ENCODE measurements around the gene LRIF1.
A peak's percentile ranks its signal among the peaks of the same experiment; 100 is the strongest.
"Not testable (repeated sequence)": the region's sequence is repeated elsewhere in the genome, so short reads cannot be mapped to it uniquely, and the experiment has no call there.

LRIF1 gene, protein sequence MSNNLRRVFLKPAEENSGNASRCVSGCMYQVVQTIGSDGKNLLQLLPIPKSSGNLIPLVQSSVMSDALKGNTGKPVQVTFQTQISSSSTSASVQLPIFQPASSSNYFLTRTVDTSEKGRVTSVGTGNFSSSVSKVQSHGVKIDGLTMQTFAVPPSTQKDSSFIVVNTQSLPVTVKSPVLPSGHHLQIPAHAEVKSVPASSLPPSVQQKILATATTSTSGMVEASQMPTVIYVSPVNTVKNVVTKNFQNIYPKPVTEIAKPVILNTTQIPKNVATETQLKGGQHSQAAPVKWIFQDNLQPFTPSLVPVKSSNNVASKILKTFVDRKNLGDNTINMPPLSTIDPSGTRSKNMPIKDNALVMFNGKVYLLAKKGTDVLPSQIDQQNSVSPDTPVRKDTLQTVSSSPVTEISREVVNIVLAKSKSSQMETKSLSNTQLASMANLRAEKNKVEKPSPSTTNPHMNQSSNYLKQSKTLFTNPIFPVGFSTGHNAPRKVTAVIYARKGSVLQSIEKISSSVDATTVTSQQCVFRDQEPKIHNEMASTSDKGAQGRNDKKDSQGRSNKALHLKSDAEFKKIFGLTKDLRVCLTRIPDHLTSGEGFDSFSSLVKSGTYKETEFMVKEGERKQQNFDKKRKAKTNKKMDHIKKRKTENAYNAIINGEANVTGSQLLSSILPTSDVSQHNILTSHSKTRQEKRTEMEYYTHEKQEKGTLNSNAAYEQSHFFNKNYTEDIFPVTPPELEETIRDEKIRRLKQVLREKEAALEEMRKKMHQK

DNA sequence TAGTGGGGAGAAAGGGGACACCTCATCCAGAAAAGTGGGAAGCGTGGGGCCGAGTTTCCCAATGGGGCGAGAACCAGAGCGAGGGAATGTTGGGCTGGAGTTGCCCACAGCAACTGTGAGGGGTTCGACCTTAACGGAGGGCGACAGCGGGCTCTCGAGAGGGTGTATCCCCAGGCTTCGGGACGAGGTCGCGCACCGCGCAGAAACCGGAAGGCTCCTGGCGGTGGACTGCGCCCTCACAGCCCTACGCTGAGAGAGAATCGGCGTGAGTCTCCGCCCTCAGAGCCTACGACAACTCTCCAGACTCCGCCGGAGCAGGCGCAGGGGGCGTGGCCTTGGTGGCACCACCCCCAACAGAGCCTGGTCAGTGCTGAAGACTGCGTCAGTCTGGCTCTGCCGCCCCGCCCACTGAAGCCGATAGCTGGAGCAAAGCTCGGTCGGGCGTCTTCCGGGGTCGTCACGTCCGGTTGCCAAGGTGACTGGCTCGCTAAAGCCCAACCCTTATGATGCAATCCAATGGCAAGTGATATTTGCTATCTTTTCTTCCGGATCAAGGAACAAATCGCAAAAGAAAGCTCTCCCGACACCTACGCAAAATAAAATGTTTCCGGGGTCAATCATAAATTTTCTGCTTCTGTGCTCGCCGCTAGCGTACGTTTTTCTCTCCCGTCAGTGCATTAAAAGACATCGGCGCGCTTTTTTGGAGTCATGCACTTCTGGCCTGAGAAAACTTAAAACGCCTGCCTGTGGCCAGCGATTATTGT, at the start of gene LRIF1:
Gene LRIF1 (minus strand): TSS at position 232 of the 764 bp plus-strand sequence. CDS start 234 bp downstream, outside the sequence.
- no peaks in the 10 kb centered on the region for H3K4me1 ChIP-seq (ENCODE audit: control insufficient read depth, insufficient read depth, low read length)
- peaks cover 5% of the 10 kb centered on the region for H3K27me3 ChIP-seq (ENCODE audit: control insufficient read depth, insufficient read depth, low read length)
- H3K9ac ChIP-seq (ENCODE audit: low read length): peak within 1 kb of the TSS; percentile 74
- H3K9me3 ChIP-seq (ENCODE audit: control insufficient read depth, low read length): no peaks in the 10 kb centered on the region
- no peaks in the 10 kb centered on the region for H3K36me3 ChIP-seq (ENCODE audit: control insufficient read depth, insufficient read depth, low read length)
- peak within 1 kb of the TSS; percentile 81 for H3K4me3 ChIP-seq (ENCODE audit: low read length)

DNA sequence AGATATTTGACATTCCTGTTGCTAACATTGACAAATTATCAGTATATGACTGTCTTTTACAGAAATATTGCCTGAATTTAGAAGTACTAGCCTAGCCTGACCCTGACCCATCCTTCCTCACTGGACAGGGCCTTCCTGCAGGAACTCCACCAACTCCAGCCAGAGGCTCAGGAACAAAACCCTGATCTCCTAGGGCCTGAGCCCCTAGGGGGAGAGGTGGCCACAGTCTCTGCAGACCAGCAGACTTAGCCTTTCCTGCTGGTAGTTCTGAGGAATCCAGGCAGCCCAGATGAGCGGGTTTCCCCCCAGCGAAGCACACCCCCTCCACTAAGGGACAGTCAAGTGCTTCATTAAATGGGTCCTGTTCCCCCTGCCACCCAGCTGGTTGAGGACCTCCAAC, 44.3 kb upstream of the LRIF1 start:
- no peaks in the 10 kb centered on the region for H3K36me3 ChIP-seq (ENCODE audit: control insufficient read depth, insufficient read depth, low read length)
- H3K9ac ChIP-seq (ENCODE audit: low read length): no peak overlapping the region
- H3K27me3 ChIP-seq (ENCODE audit: control insufficient read depth, insufficient read depth, low read length): no peaks in the 10 kb centered on the region
- no peaks in the 10 kb centered on the region for H3K9me3 ChIP-seq (ENCODE audit: control insufficient read depth, low read length)
- no peak overlapping the region for H3K4me3 ChIP-seq (ENCODE audit: low read length)
- no peaks in the 10 kb centered on the region for H3K4me1 ChIP-seq (ENCODE audit: control insufficient read depth, insufficient read depth, low read length)

DNA sequence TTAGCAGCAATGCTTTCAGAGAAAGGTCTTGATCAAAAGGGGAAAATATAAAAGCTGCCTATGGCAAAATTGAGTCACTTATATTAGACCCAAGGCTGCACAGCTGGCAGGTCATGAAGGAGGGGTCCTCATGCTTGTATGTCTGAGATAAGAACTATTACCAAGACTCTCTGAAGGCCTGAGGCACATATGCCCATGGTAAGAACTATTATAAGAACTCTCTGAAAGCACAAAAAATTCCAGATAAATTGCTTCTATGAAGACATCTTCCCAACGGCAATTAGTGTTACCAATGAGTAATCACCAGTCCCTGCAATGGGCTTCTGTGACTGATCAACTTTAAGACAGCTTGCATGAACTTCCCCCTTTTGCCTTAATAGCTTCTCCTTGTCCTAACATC, 42.8 kb upstream of the LRIF1 start:
- Histone ChIP-seq H3K4me3 (ENCODE audit: low read length) (no peak overlapping the region), H3K9me3 (ENCODE audit: control insufficient read depth, low read length) (no peaks in the 10 kb centered on the region), H3K27me3 (ENCODE audit: control insufficient read depth, insufficient read depth, low read length) (no peaks in the 10 kb centered on the region), H3K36me3 (ENCODE audit: control insufficient read depth, insufficient read depth, low read length) (no peaks in the 10 kb centered on the region), H3K9ac (ENCODE audit: low read length) (no peak overlapping the region), H3K4me1 (ENCODE audit: control insufficient read depth, insufficient read depth, low read length) (no peaks in the 10 kb centered on the region)

DNA sequence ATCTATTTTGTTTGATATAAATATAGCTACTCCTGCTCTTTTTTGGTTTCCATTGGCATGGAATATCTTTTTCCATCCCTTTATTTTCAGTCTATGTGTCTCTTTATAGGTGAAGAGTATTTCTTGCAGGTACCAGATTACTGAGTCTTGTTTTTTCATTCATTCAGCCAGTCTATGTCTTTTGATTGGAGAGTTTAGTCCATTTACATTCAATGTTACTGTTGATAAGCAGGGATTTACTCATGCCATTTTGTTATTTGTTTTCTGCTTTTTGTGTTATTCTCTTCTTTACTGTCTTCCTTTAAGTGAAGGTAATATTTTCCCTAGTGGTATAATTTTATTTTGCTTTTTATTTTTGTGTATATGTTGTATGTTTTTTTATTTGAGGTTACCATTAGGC, 35.9 kb upstream of the LRIF1 start:
- H3K9me3 ChIP-seq (ENCODE audit: control insufficient read depth, low read length); H3K36me3 ChIP-seq (ENCODE audit: control insufficient read depth, insufficient read depth, low read length): not testable (repeated sequence)

DNA sequence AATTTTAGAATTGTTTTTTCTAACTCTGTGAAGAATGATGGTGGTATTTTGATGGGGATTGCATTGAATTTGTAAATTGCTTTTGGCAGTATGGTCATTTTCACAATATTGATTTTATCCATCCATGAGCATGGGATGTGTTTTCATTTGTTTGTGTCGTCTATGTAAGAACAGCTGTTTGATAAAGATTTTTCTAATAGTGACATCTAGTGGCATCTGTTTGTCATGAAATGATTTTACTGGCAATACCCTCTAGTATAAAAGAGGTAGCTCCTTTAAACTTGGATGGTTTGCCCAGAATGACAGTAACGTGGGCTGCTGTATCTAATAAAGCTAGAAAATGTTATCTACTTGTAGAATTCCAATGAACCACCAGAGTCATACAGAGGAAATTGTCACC, 28.6 kb upstream of the LRIF1 start:
- not testable (repeated sequence) for H3K9ac ChIP-seq (ENCODE audit: low read length); H3K4me3 ChIP-seq (ENCODE audit: low read length); H3K27me3 ChIP-seq (ENCODE audit: control insufficient read depth, insufficient read depth, low read length); H3K4me1 ChIP-seq (ENCODE audit: control insufficient read depth, insufficient read depth, low read length); H3K36me3 ChIP-seq (ENCODE audit: control insufficient read depth, insufficient read depth, low read length); H3K9me3 ChIP-seq (ENCODE audit: control insufficient read depth, low read length)

More for the DNA sequence above, 35.9 kb upstream of the LRIF1 start:
- H3K27me3 ChIP-seq (ENCODE audit: control insufficient read depth, insufficient read depth, low read length); H3K9ac ChIP-seq (ENCODE audit: low read length); H3K4me1 ChIP-seq (ENCODE audit: control insufficient read depth, insufficient read depth, low read length); H3K4me3 ChIP-seq (ENCODE audit: low read length): not testable (repeated sequence)

DNA sequence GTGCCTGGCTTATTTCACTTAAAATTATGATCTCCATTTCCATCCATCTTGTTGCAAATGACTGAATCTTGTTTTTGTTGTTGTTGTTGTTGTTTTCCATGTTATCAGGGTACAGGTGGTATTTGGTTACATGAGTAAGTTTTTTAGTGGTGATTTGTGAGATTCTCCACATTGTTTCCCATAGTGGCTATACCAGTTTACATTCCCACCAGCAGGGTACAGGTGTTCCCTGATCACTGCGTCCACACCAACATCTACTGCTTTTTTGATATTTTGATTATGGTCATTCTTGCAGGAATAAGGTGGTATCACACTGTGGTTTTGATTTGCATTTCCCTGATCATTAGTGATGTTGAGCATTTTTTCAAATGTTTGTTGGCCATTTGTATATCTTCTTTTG, 27.6 kb upstream of the LRIF1 start:
- not testable (repeated sequence) for H3K36me3 ChIP-seq (ENCODE audit: control insufficient read depth, insufficient read depth, low read length); H3K9me3 ChIP-seq (ENCODE audit: control insufficient read depth, low read length); H3K4me1 ChIP-seq (ENCODE audit: control insufficient read depth, insufficient read depth, low read length); H3K4me3 ChIP-seq (ENCODE audit: low read length); H3K9ac ChIP-seq (ENCODE audit: low read length); H3K27me3 ChIP-seq (ENCODE audit: control insufficient read depth, insufficient read depth, low read length)

DNA sequence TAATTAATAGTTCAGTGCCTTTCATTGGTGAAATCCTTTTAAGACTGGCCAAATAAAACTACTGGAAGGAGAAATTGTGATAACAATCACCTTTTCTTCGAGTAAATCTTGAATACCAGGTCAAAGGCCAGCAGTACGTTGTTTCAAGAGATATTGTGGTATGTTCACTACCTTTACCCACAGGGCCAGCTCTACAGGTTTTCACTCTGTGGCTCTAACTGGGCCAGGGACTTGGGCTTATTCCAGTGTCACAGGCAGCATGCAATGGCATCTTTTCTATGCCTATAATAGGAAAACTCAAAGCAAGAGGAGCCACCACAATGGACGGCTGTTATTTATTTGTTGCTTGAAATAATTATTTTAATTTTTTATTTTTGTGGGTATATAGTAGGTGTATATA, 26.8 kb upstream of the LRIF1 start:
- Histone ChIP-seq H3K9me3 (ENCODE audit: control insufficient read depth, low read length) (no peaks in the 10 kb centered on the region), H3K27me3 (ENCODE audit: control insufficient read depth, insufficient read depth, low read length) (no peaks in the 10 kb centered on the region), H3K4me3 (ENCODE audit: low read length) (no peak overlapping the region), H3K9ac (ENCODE audit: low read length) (no peak overlapping the region), H3K4me1 (ENCODE audit: control insufficient read depth, insufficient read depth, low read length) (no peaks in the 10 kb centered on the region), H3K36me3 (ENCODE audit: control insufficient read depth, insufficient read depth, low read length) (no peaks in the 10 kb centered on the region)

DNA sequence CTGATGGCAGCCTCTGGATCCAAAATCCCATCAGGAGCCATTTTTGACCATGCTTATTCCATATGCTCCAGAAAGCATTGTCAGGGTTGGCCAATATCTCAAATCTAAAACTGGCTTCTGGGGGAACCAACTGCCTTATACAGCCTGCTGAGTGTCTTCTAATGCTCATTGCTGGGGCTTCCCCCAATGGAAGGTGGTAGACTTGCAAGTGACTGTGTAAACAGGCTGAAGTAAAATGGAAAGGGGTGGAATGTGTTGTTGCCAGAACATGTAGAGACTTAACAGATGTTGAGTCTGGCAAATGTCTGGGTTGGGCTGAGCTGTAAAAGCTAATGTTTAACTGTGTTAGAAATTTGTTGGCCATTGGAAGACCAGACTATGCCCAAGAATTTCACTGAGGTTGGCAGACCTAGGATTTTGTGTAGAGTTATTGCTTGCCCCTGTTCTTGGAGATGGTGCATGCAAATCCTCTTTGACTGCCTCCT, 22.7 kb upstream of the LRIF1 start:
- H3K4me3 ChIP-seq (ENCODE audit: low read length): no peak overlapping the region
- no peak overlapping the region for H3K9ac ChIP-seq (ENCODE audit: low read length)
- H3K4me1 ChIP-seq (ENCODE audit: control insufficient read depth, insufficient read depth, low read length): no peaks in the 10 kb centered on the region
- no peaks in the 10 kb centered on the region for H3K36me3 ChIP-seq (ENCODE audit: control insufficient read depth, insufficient read depth, low read length)
- H3K27me3 ChIP-seq (ENCODE audit: control insufficient read depth, insufficient read depth, low read length): no peaks in the 10 kb centered on the region
- H3K9me3 ChIP-seq (ENCODE audit: control insufficient read depth, low read length): no peaks in the 10 kb centered on the region

DNA sequence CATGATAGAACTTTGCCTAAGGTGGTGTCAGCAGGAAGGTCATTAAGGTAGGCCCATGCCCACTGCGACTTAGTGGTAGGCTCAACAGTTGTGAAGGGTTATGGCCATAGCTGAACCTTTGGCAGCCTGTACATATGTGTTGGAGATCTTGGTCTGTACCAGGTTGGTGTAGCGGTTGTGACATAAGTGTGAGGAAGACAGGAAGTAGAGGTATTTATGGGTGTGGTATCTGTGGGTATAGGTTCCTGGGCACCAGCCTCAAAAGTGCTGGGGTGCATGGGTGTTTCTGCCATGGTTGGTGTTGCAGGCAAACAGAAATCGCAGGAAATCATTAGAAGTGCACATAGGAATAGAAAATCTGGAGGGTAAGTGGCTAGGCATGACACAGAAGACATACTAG, 18.6 kb upstream of the LRIF1 start:
- Histone ChIP-seq H3K9me3 (ENCODE audit: control insufficient read depth, low read length) (no peaks in the 10 kb centered on the region), H3K36me3 (ENCODE audit: control insufficient read depth, insufficient read depth, low read length) (no peaks in the 10 kb centered on the region), H3K9ac (ENCODE audit: low read length) (no peak overlapping the region), H3K4me1 (ENCODE audit: control insufficient read depth, insufficient read depth, low read length) (no peaks in the 10 kb centered on the region), H3K27me3 (ENCODE audit: control insufficient read depth, insufficient read depth, low read length) (no peaks in the 10 kb centered on the region), H3K4me3 (ENCODE audit: low read length) (no peak overlapping the region)

DNA sequence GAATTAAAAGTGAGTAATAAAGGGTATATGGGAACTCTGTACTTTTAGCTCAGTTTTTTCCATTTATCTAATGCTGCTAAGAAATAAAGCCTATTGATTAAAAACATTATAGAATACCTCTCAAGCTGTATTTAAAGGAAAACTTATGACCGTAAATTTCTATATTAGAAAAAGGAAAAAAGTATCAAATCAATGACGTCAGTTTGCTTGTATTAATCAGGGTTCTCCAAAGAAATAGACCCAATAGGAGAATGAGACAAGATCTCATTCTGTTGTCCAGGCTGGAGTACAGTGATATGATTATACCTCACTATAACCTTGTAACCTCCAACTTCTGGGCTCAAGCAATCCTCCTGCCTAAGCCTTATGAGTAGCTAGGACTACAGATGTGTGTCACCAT, 15.4 kb upstream of the LRIF1 start:
- H3K4me1 ChIP-seq (ENCODE audit: control insufficient read depth, insufficient read depth, low read length): no peaks in the 10 kb centered on the region
- no peak overlapping the region for H3K4me3 ChIP-seq (ENCODE audit: low read length)
- no peaks in the 10 kb centered on the region for H3K9me3 ChIP-seq (ENCODE audit: control insufficient read depth, low read length)
- no peaks in the 10 kb centered on the region for H3K36me3 ChIP-seq (ENCODE audit: control insufficient read depth, insufficient read depth, low read length)
- H3K27me3 ChIP-seq (ENCODE audit: control insufficient read depth, insufficient read depth, low read length): no peaks in the 10 kb centered on the region
- H3K9ac ChIP-seq (ENCODE audit: low read length): no peak overlapping the region

DNA sequence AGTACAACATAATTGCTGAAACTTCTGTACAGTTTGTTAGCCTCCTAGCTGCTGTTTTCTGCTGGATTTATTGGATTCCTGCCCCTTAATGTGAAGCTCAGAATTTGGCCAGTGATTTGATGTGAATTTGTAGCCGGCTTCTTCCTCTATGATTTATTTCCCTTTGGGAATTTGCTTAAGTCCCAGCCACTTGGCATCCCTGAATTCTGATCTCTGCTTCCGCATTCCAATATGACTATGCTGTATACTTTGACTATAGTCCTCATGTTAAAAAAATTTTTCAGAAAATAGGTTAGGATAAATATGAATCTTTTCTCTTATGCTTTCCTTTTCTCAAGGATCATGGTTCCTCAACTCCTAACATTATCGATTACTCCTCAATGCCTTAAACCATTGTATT, 12.4 kb upstream of the LRIF1 start:
- H3K4me1 ChIP-seq (ENCODE audit: control insufficient read depth, insufficient read depth, low read length): no peaks in the 10 kb centered on the region
- H3K4me3 ChIP-seq (ENCODE audit: low read length): no peak overlapping the region
- no peaks in the 10 kb centered on the region for H3K27me3 ChIP-seq (ENCODE audit: control insufficient read depth, insufficient read depth, low read length)
- no peaks in the 10 kb centered on the region for H3K9me3 ChIP-seq (ENCODE audit: control insufficient read depth, low read length)
- no peak overlapping the region for H3K9ac ChIP-seq (ENCODE audit: low read length)
- H3K36me3 ChIP-seq (ENCODE audit: control insufficient read depth, insufficient read depth, low read length): no peaks in the 10 kb centered on the region

DNA sequence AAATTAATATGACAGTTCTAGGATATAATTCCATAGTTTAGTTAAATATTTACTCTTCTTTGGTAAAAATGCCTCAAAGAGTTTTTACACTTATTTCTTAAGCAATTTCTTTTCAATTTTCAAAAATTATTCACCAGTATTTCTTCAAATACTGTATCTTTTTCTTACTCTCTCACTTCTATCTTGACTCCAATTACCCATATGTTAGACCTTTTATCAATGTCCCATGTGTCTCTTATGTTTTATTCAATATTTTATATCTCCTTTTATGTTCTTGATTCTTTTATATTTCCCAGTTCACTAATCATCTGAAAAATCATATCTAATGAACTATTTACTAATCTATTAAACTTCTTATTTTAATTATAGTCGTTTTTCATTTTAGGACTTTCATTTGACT, 11.5 kb upstream of the LRIF1 start:
- no peaks in the 10 kb centered on the region for H3K27me3 ChIP-seq (ENCODE audit: control insufficient read depth, insufficient read depth, low read length)
- no peaks in the 10 kb centered on the region for H3K9me3 ChIP-seq (ENCODE audit: control insufficient read depth, low read length)
- no peaks in the 10 kb centered on the region for H3K36me3 ChIP-seq (ENCODE audit: control insufficient read depth, insufficient read depth, low read length)
- no peaks in the 10 kb centered on the region for H3K4me1 ChIP-seq (ENCODE audit: control insufficient read depth, insufficient read depth, low read length)
- no peak overlapping the region for H3K4me3 ChIP-seq (ENCODE audit: low read length)
- no peak overlapping the region for H3K9ac ChIP-seq (ENCODE audit: low read length)
